Activated CD8-positive, alpha-beta T cell treated with anti-CD3 and anti-CD28 coated beads for 36 hours (primary cell): ENCODE results near the gene DAB1. TPM values are rescaled to one million over a fixed set of nuclear protein-coding genes. Genes with fewer than 3 reads are reported as not detected.

Experiments
- ATAC-seq: fragments of 200-7000 bp; cut with Tn5 transposase; one replicate; pipeline ENCODE4 v1.10.0; 2021; ENCODE audit warnings: mild to moderate bottlenecking, moderate library complexity
- CTCF ChIA-PET: fragments of 350-600 bp; sonication (Branson Sonifier 250); formaldehyde crosslinking; loops from one replicate; lab custom pipeline; 2021; ENCODE audit warnings: antibody characterized with exemption; lab: Charles Lee
- POLR2A ChIA-PET: fragments of 350-600 bp; sonication (Branson Sonifier 250); formaldehyde crosslinking; loops from one replicate; lab custom pipeline; 2021; ENCODE audit warnings: antibody characterized with exemption; lab: Charles Lee
- DNase-seq: peaks from one replicate; pipeline ENCODE4 v3.0.0-alpha.2; 2020
- H3K27ac Mint-ChIP-seq: one replicate; pipeline ENCODE4 v1.8.0; 2021; ENCODE audit warnings: mild to moderate bottlenecking, mixed read lengths
- H3K27me3 Mint-ChIP-seq: one replicate; pipeline ENCODE4 v1.8.0; 2021; ENCODE audit warnings: mixed read lengths
- H3K36me3 Mint-ChIP-seq: one replicate; pipeline ENCODE4 v1.8.0; 2021; ENCODE audit warnings: low read depth, mixed read lengths
- H3K4me1 Mint-ChIP-seq: one replicate; pipeline ENCODE4 v1.8.0; 2021; ENCODE audit warnings: low read depth, mixed read lengths
- H3K4me3 Mint-ChIP-seq: one replicate; pipeline ENCODE4 v1.8.0; 2021; ENCODE audit warnings: mild to moderate bottlenecking, moderate library complexity, mixed read lengths
- H3K9me3 Mint-ChIP-seq: one replicate; pipeline ENCODE4 v1.8.0; 2021; ENCODE audit warnings: mixed read lengths
- intact Hi-C: fragments of 100-400 bp; cut with micrococcal nuclease; formaldehyde crosslinking; loops from one replicate; pipeline ENCODE4 v1.10.0; 2022
- total RNA-seq, 2 experiments: library from RNA; stranded (reverse); gene quantifications; one replicate each; pipeline ENCODE4 v1.2.3, GENCODE V29; 2021
- TF ChIP-seq, protein P1 (sequence below): fragments of 200-600 bp; IDR thresholded peaks from one replicate; pipeline ENCODE4 v1.8.0; 2022; ENCODE audit warnings: antibody characterized with exemption, mild to moderate bottlenecking

DAB1 gene
- total RNA-seq, 2 experiments from 2014 or later = not detected

DNA sequence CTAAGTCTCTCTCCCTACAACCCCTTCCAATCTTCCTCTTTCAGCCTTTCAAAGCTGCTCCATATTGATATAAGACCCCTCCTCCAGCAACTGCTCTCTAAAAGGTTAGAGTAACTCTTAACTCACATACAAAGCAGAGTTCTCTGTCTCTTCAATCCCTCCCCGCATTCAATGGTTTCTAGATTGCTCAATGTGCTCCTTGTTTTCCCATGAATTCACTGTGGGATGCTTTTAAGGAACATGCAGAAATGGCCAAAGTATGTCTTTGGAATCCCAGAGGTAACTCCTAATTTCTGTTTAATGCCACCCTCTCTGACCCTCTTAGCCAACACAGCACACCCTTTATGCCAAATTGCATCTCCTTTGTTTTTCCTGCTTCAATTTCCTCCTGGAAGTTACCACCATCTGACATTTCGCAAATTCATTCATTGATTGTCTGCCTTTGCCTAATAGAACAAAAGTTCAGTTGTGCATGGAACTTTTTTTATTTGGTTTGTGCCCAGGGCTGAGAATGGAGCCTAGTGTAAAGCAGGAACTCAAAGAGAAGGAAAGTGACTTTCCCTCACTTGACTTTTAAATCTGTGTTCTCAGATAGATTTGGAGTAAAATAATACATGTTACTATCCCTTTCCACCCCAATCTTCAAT lies 285.3 kb downstream of the DAB1 start:
- H3K36me3 Mint-ChIP-seq = no peaks in the 10 kb centered on the region
- DNase-seq = no peak
- no peak for ATAC-seq
- no peaks in the 10 kb centered on the region for H3K27me3 Mint-ChIP-seq
- POLR2A ChIA-PET = no interaction called here
- no peaks in the 10 kb centered on the region for H3K9me3 Mint-ChIP-seq
- H3K4me3 Mint-ChIP-seq = no peak overlapping the region
- no peaks in the 10 kb centered on the region for H3K4me1 Mint-ChIP-seq
- CTCF ChIA-PET = no interaction called here
- intact Hi-C loops = no loop called here
- no peak overlapping the region for H3K27ac Mint-ChIP-seq
- TF ChIP-seq, protein P1, sequence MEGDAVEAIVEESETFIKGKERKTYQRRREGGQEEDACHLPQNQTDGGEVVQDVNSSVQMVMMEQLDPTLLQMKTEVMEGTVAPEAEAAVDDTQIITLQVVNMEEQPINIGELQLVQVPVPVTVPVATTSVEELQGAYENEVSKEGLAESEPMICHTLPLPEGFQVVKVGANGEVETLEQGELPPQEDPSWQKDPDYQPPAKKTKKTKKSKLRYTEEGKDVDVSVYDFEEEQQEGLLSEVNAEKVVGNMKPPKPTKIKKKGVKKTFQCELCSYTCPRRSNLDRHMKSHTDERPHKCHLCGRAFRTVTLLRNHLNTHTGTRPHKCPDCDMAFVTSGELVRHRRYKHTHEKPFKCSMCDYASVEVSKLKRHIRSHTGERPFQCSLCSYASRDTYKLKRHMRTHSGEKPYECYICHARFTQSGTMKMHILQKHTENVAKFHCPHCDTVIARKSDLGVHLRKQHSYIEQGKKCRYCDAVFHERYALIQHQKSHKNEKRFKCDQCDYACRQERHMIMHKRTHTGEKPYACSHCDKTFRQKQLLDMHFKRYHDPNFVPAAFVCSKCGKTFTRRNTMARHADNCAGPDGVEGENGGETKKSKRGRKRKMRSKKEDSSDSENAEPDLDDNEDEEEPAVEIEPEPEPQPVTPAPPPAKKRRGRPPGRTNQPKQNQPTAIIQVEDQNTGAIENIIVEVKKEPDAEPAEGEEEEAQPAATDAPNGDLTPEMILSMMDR = no peak

DNA sequence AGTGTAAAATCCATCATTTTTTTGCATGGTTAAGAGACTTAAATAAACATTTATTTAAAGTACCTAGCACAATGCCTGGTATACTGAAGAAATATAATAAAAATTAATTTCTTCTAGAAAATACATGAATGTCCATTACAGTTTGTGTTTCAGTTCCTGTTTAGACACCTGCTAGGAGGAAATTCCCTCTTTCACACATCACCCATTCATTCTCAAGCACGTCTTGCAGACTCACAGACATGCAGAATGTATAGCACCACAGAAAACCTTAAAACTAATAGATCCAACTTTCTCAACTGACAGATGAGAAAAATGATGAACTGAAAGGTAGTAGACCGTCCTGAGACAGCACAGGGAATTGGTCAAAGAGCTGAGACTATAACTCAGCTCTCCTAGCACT lies 285.9 kb downstream of the DAB1 start:
- intact Hi-C loops = no loop called here
- no peak for DNase-seq
- ChIA-PET CTCF (no interaction called here), POLR2A (no interaction called here)
- Mint-ChIP-seq H3K27me3 (no peaks in the 10 kb centered on the region), H3K4me3 (no peak overlapping the region), H3K9me3 (no peaks in the 10 kb centered on the region), H3K36me3 (no peaks in the 10 kb centered on the region), H3K4me1 (no peaks in the 10 kb centered on the region), H3K27ac (no peak overlapping the region)
- no peak for ATAC-seq
- TF ChIP-seq, protein P1 = no peak

GRCh38 chr1:57134803-57135202 lies 289.1 kb downstream of the DAB1 start:
- POLR2A ChIA-PET = no interaction called here
- DNase-seq (no peak), ATAC-seq (no peak)
- Mint-ChIP-seq H3K27ac (no peak overlapping the region), H3K4me1 (no peaks in the 10 kb centered on the region), H3K4me3 (no peak overlapping the region), H3K9me3 (no peaks in the 10 kb centered on the region), H3K27me3 (peaks cover 1% of the 10 kb centered on the region), H3K36me3 (no peaks in the 10 kb centered on the region)
- CTCF ChIA-PET = no interaction called here
- intact Hi-C loops = no loop called here
- TF ChIP-seq, protein P1 = no peak

- ChIA-PET POLR2A (no interaction called here), CTCF (no interaction called here)
- TF ChIP-seq, protein P1 = no peak
- Mint-ChIP-seq H3K4me1 (no peaks in the 10 kb centered on the region), H3K27ac (no peak overlapping the region), H3K4me3 (no peak overlapping the region), H3K27me3 (peaks cover 3% of the 10 kb centered on the region), H3K36me3 (no peaks in the 10 kb centered on the region), H3K9me3 (no peaks in the 10 kb centered on the region)
- intact Hi-C loops = no loop called here
- no peak for DNase-seq
- no peak for ATAC-seq
Measured at GRCh38 chr1:57133686-57134085, 290.2 kb downstream of the DAB1 start.

DNA sequence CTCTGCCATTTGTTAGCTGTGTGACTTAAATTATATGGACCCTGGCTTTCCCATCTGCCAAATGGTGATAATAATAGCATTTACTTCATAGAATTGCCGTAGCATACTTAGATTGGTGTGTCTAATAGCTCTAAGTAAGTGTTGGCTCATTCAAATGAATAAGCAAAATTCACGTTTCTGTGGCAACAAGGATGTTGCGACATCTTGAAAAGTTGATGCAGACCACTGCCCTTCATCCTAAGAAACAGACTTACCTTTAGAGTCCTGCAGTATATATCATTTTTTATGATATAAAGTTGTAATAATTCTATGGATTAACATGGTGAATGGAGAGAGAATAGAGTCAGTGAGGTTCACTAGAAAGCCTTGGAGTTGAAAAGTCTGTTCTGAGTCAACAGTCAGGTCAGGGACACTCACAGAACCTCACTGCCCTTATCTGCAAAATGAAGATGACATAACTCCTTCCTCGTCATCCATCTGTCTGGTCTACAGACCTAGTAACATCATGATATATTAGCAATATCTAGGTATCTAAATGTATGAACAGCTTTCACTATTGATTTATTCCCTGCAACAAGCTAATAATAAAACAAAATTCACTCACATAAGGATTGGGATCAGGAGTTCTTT lies 290.8 kb downstream of the DAB1 start:
- DNase-seq (no peak), ATAC-seq (no peak)
- Mint-ChIP-seq H3K4me3 (no peak overlapping the region), H3K4me1 (no peaks in the 10 kb centered on the region), H3K27me3 (peaks cover 3% of the 10 kb centered on the region), H3K9me3 (no peaks in the 10 kb centered on the region), H3K36me3 (no peaks in the 10 kb centered on the region), H3K27ac (no peak overlapping the region)
- intact Hi-C loops = no loop called here
- ChIA-PET POLR2A (no interaction called here), CTCF (no interaction called here)
- TF ChIP-seq, protein P1 = no peak
